Measurements from ENCODE around the gene LYPD5.
"Not testable (repeated sequence)": the region's sequence is repeated elsewhere in the genome, so short reads cannot be mapped to it uniquely, and the experiment has no call there.

The LYPD5 gene

DNA sequence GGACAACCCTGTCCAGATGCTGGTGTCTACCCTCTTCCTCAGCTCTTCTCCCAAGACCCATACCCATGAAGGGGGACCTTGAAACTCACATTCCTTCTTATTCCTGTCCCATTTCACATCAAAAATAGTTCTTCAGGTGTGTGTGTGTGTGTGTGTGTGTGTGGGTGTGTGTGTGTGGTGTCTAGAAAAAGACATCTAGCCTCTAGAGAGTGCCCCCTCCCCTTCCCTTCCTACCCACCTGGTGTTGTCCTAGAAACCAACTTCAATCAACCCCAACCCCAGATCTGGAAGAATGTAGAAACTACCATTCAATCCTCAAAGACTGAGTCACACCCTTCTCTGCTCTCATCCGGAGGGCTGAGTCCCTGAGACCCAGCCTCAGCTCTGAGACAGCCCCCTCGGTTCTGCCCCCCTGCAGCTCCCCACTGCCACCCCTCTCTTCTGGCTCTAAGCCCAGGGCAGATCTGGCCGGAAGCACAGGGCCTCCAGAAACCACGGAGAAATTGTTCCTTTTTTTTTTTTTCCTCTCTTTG lies 25.0 kb downstream of the LYPD5 start:
- no peak overlapping the region for H3K9ac ChIP-seq (ENCODE audit: low read length)
- no peak overlapping the region for H3K4me3 ChIP-seq (ENCODE audit: low read depth, low read length)
- H3K9me3 ChIP-seq (ENCODE audit: control insufficient read depth, insufficient read depth, low read depth, low read length), result no peaks in the 10 kb centered on the region
- H3K27ac ChIP-seq (ENCODE audit: low read depth, low read length), result no peak overlapping the region
- peaks cover 46% of the 10 kb centered on the region for H3K27me3 ChIP-seq (ENCODE audit: control insufficient read depth, insufficient read depth, low read length)
- H3K36me3 ChIP-seq (ENCODE audit: control insufficient read depth, insufficient read depth, low read length), result no peaks in the 10 kb centered on the region
- peaks cover 39% of the 10 kb centered on the region for H3K4me1 ChIP-seq (ENCODE audit: control insufficient read depth, insufficient read depth, low read length)

DNA sequence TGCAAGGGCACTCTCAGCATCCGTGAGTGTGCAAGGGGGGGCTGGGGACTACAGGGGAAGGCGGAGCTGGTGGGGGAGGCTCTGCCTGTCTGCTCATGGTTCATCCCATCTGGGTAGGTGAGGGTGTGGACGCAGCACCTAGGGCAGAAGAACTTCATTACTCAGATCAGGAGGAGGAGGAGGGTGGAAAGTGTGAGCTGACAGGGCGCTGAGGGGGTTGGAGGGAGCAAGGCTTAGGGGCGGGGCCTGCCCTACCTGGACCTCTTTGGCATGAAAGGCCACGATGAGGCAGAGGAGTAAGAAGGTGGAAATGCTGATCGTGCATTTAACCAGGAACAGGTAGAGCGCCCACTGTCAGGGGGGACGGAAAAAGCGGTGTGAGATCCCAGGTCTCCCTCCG lies 26.0 kb downstream of the LYPD5 start:
- Histone ChIP-seq H3K36me3 (ENCODE audit: control insufficient read depth, insufficient read depth, low read length) (no peaks in the 10 kb centered on the region), H3K27me3 (ENCODE audit: control insufficient read depth, insufficient read depth, low read length) (peaks cover 55% of the 10 kb centered on the region), H3K9me3 (ENCODE audit: control insufficient read depth, insufficient read depth, low read depth, low read length) (no peaks in the 10 kb centered on the region), H3K27ac (ENCODE audit: low read depth, low read length) (no peak overlapping the region), H3K9ac (ENCODE audit: low read length) (no peak overlapping the region), H3K4me3 (ENCODE audit: low read depth, low read length) (no peak overlapping the region), H3K4me1 (ENCODE audit: control insufficient read depth, insufficient read depth, low read length) (peaks cover 39% of the 10 kb centered on the region)

DNA sequence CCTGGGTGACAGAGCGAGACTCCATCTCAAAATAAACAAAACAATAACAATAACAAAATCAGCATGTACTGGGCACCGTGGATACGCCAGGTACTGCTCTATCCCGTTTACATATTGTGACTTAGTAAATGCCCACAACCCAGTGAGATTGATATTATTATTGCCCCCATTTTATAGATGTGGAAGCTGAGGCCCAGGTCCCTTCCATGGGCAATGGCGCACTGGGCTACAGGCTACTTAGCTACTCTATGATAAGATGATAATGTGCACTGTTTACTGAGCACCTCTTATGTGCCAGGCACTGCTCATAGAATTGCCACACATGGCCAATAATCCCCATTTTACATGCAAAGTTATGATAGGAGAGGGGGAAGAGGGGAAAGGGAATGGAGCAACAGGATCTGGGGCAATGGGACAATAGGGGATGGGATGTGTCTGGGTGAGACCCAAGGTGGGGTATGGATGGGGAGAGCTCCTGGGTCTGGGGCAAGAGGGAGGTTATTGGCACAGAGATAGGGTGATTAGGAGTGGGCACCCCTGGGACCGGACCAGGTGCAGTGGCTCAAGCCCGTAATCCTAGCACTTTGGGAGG lies 26.9 kb downstream of the LYPD5 start:
- Histone ChIP-seq H3K36me3 (ENCODE audit: control insufficient read depth, insufficient read depth, low read length) (no peaks in the 10 kb centered on the region), H3K27ac (ENCODE audit: low read depth, low read length) (no peak overlapping the region), H3K27me3 (ENCODE audit: control insufficient read depth, insufficient read depth, low read length) (peaks cover 64% of the 10 kb centered on the region), H3K9me3 (ENCODE audit: control insufficient read depth, insufficient read depth, low read depth, low read length) (no peaks in the 10 kb centered on the region), H3K9ac (ENCODE audit: low read length) (no peak overlapping the region), H3K4me3 (ENCODE audit: low read depth, low read length) (no peak overlapping the region), H3K4me1 (ENCODE audit: control insufficient read depth, insufficient read depth, low read length) (peaks cover 39% of the 10 kb centered on the region)

DNA sequence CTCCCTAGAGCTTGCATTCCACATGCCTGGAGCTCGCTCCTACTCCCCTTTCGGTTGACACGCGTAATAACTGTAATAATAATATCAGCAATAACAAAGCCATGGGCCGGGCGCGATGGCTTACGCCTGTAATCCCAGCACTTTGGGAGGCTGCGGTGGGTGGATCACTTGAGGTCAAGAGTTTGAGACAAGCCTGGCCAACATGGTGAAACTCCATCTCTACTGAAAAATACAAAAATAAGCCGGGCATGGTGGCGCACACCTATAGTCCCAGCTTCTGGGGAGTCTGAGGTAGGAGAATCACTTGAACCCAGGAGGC lies 27.3 kb downstream of the LYPD5 start:
- Histone ChIP-seq H3K4me1 (ENCODE audit: control insufficient read depth, insufficient read depth, low read length) (peaks cover 37% of the 10 kb centered on the region), H3K27me3 (ENCODE audit: control insufficient read depth, insufficient read depth, low read length) (peaks cover 69% of the 10 kb centered on the region), H3K4me3 (ENCODE audit: low read depth, low read length) (peak overlapping the region; percentile 71)
- not testable (repeated sequence) for H3K9ac ChIP-seq (ENCODE audit: low read length); H3K36me3 ChIP-seq (ENCODE audit: control insufficient read depth, insufficient read depth, low read length); H3K9me3 ChIP-seq (ENCODE audit: control insufficient read depth, insufficient read depth, low read depth, low read length); H3K27ac ChIP-seq (ENCODE audit: low read depth, low read length)

- peaks cover 73% of the 10 kb centered on the region for H3K27me3 ChIP-seq (ENCODE audit: control insufficient read depth, insufficient read depth, low read length)
- H3K9ac ChIP-seq (ENCODE audit: low read length), result peak overlapping the region; percentile 39
- H3K4me3 ChIP-seq (ENCODE audit: low read depth, low read length), result peak overlapping the region; percentile 71
These were observed 27.9 kb downstream of the LYPD5 start for GRCh38 chr19:43774103-43774939.

GRCh38 chr19:43773725-43774102 lies 28.5 kb downstream of the LYPD5 start:
- peak overlapping the region; percentile 71 for H3K4me3 ChIP-seq (ENCODE audit: low read depth, low read length)
- no peak overlapping the region for H3K9ac ChIP-seq (ENCODE audit: low read length)

More at GRCh38 chr19:43774103-43774939, 27.9 kb downstream of the LYPD5 start:
- Histone ChIP-seq H3K9me3 (ENCODE audit: control insufficient read depth, insufficient read depth, low read depth, low read length) (no peaks in the 10 kb centered on the region), H3K27ac (ENCODE audit: low read depth, low read length) (no peak overlapping the region), H3K4me1 (ENCODE audit: control insufficient read depth, insufficient read depth, low read length) (peaks cover 31% of the 10 kb centered on the region), H3K36me3 (ENCODE audit: control insufficient read depth, insufficient read depth, low read length) (no peaks in the 10 kb centered on the region)

GRCh38 chr19:43769256-43769655 lies 33.0 kb downstream of the LYPD5 start:
- no peak overlapping the region for H3K9ac ChIP-seq (ENCODE audit: low read length)
- no peaks in the 10 kb centered on the region for H3K36me3 ChIP-seq (ENCODE audit: control insufficient read depth, insufficient read depth, low read length)
- no peak overlapping the region for H3K4me3 ChIP-seq (ENCODE audit: low read depth, low read length)
- peaks cover 47% of the 10 kb centered on the region for H3K27me3 ChIP-seq (ENCODE audit: control insufficient read depth, insufficient read depth, low read length)
- H3K4me1 ChIP-seq (ENCODE audit: control insufficient read depth, insufficient read depth, low read length), result peaks cover 31% of the 10 kb centered on the region
- no peak overlapping the region for H3K27ac ChIP-seq (ENCODE audit: low read depth, low read length)
- H3K9me3 ChIP-seq (ENCODE audit: control insufficient read depth, insufficient read depth, low read depth, low read length), result no peaks in the 10 kb centered on the region

More at GRCh38 chr19:43773725-43774102, 28.5 kb downstream of the LYPD5 start:
- Histone ChIP-seq H3K9me3 (ENCODE audit: control insufficient read depth, insufficient read depth, low read depth, low read length) (no peaks in the 10 kb centered on the region), H3K4me1 (ENCODE audit: control insufficient read depth, insufficient read depth, low read length) (peaks cover 29% of the 10 kb centered on the region), H3K36me3 (ENCODE audit: control insufficient read depth, insufficient read depth, low read length) (no peaks in the 10 kb centered on the region), H3K27ac (ENCODE audit: low read depth, low read length) (no peak overlapping the region), H3K27me3 (ENCODE audit: control insufficient read depth, insufficient read depth, low read length) (peaks cover 73% of the 10 kb centered on the region)

- H3K27me3 ChIP-seq (ENCODE audit: control insufficient read depth, insufficient read depth, low read length), result peaks cover 39% of the 10 kb centered on the region
- H3K4me1 ChIP-seq (ENCODE audit: control insufficient read depth, insufficient read depth, low read length), result peaks cover 26% of the 10 kb centered on the region
- no peak overlapping the region for H3K4me3 ChIP-seq (ENCODE audit: low read depth, low read length)
- H3K36me3 ChIP-seq (ENCODE audit: control insufficient read depth, insufficient read depth, low read length), result no peaks in the 10 kb centered on the region
- H3K9me3 ChIP-seq (ENCODE audit: control insufficient read depth, insufficient read depth, low read depth, low read length), result no peaks in the 10 kb centered on the region
- no peak overlapping the region for H3K27ac ChIP-seq (ENCODE audit: low read depth, low read length)
- no peak overlapping the region for H3K9ac ChIP-seq (ENCODE audit: low read length)
These were observed 33.8 kb downstream of the LYPD5 start for GRCh38 chr19:43768273-43769050.

DNA sequence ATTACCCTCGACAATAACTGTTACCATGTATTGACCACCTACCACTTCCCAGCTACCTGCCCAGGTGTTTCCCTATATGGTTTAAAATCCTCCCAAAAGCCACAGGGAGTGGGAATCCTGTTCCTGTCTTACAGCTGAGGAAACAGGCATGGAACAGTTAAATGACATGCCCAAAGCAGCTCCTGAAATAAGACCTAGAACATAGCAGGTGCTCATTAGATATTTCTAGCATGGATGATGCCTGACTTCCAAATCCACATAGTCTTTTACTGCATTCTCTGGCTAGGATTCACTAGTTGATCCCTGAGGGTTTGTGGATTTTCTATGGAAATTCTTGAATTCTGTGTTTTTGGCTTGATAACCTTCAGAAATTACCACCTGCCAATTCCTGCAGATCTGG lies 34.4 kb downstream of the LYPD5 start:
- Histone ChIP-seq H3K36me3 (ENCODE audit: control insufficient read depth, insufficient read depth, low read length) (no peaks in the 10 kb centered on the region), H3K4me3 (ENCODE audit: low read depth, low read length) (no peak overlapping the region), H3K27me3 (ENCODE audit: control insufficient read depth, insufficient read depth, low read length) (peaks cover 33% of the 10 kb centered on the region), H3K27ac (ENCODE audit: low read depth, low read length) (no peak overlapping the region), H3K9ac (ENCODE audit: low read length) (no peak overlapping the region), H3K4me1 (ENCODE audit: control insufficient read depth, insufficient read depth, low read length) (peaks cover 22% of the 10 kb centered on the region), H3K9me3 (ENCODE audit: control insufficient read depth, insufficient read depth, low read depth, low read length) (no peaks in the 10 kb centered on the region)

GRCh38 chr19:43767316-43767715 lies 34.9 kb downstream of the LYPD5 start:
- peaks cover 28% of the 10 kb centered on the region for H3K27me3 ChIP-seq (ENCODE audit: control insufficient read depth, insufficient read depth, low read length)
- H3K36me3 ChIP-seq (ENCODE audit: control insufficient read depth, insufficient read depth, low read length), result no peaks in the 10 kb centered on the region
- no peak overlapping the region for H3K27ac ChIP-seq (ENCODE audit: low read depth, low read length)
- peaks cover 22% of the 10 kb centered on the region for H3K4me1 ChIP-seq (ENCODE audit: control insufficient read depth, insufficient read depth, low read length)
- no peaks in the 10 kb centered on the region for H3K9me3 ChIP-seq (ENCODE audit: control insufficient read depth, insufficient read depth, low read depth, low read length)
- H3K9ac ChIP-seq (ENCODE audit: low read length), result no peak overlapping the region
- H3K4me3 ChIP-seq (ENCODE audit: low read depth, low read length), result no peak overlapping the region

DNA sequence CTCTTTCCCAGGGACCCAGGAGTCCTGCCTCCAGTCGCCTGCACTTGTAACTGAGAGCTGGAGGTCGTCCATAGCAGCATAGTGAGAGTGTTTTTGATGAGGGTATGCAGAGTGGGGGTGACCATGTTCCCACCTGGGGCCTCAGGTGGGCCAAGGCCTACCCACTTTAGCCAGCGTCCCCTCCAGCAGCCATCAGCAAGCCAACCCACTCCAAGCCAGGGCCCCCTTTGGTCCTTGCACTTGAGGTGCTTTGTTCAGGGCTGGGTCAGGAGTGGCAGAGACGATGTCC lies 35.5 kb downstream of the LYPD5 start:
- no peaks in the 10 kb centered on the region for H3K36me3 ChIP-seq (ENCODE audit: control insufficient read depth, insufficient read depth, low read length)
- H3K9ac ChIP-seq (ENCODE audit: low read length), result no peak overlapping the region
- H3K4me3 ChIP-seq (ENCODE audit: low read depth, low read length), result no peak overlapping the region
- H3K4me1 ChIP-seq (ENCODE audit: control insufficient read depth, insufficient read depth, low read length), result peaks cover 22% of the 10 kb centered on the region
- H3K9me3 ChIP-seq (ENCODE audit: control insufficient read depth, insufficient read depth, low read depth, low read length), result no peaks in the 10 kb centered on the region
- H3K27me3 ChIP-seq (ENCODE audit: control insufficient read depth, insufficient read depth, low read length), result peaks cover 21% of the 10 kb centered on the region; the same call in 1 of the 2 replicates
- H3K27ac ChIP-seq (ENCODE audit: low read depth, low read length), result no peak overlapping the region
